Femur (tissue), 1 donor: Measurements from ENCODE around the gene ZCCHC24.

ENCODE experiments used
- DNase-seq: peaks from one replicate; pipeline ENCODE4 v3.0.0-alpha.2; 2017

The ZCCHC24 gene

GRCh38 chr10:79357180-79357579, 88.2 kb downstream of the ZCCHC24 start:
- DNase-seq, result no peak

GRCh38 chr10:79356104-79356503, 89.3 kb downstream of the ZCCHC24 start:
- DNase-seq, result no peak

- no peak for DNase-seq
Observed at GRCh38 chr10:79355420-79356017, 89.9 kb downstream of the ZCCHC24 start.

- no peak for DNase-seq
Observed at GRCh38 chr10:79354615-79355014, 90.8 kb downstream of the ZCCHC24 start.

- no peak for DNase-seq
Observed at GRCh38 chr10:79354141-79354540, 91.3 kb downstream of the ZCCHC24 start.

- DNase-seq, result no peak
Observed at GRCh38 chr10:79353726-79354125, 91.7 kb downstream of the ZCCHC24 start.

GRCh38 chr10:79353000-79353406, 92.4 kb downstream of the ZCCHC24 start:
- no peak for DNase-seq

GRCh38 chr10:79352035-79352877, 93.2 kb downstream of the ZCCHC24 start:
- DNase-seq, result no peak

- DNase-seq, result no peak
Observed at GRCh38 chr10:79351332-79351731, 94.1 kb downstream of the ZCCHC24 start.

- DNase-seq, result no peak
Observed at GRCh38 chr10:79350407-79351154, 94.8 kb downstream of the ZCCHC24 start.

GRCh38 chr10:79349766-79350406, 95.5 kb downstream of the ZCCHC24 start:
- DNase-seq, result no peak

- DNase-seq, result no peak
Observed at GRCh38 chr10:79349072-79349491, 96.3 kb downstream of the ZCCHC24 start.

- DNase-seq, result no peak
Observed at GRCh38 chr10:79348640-79348988, 96.8 kb downstream of the ZCCHC24 start.

- peak; percentile 75 for DNase-seq
Observed at GRCh38 chr10:79347894-79348639, 97.4 kb downstream of the ZCCHC24 start.

GRCh38 chr10:79347226-79347893, 98.1 kb downstream of the ZCCHC24 start, which contains the start of gene PPIF:
Gene PPIF (plus strand): TSS chr10:79347469. CDS start chr10:79347549, 80 bp downstream.
- DNase-seq, result peak; percentile 95

- DNase-seq, result no peak
Observed at GRCh38 chr10:79346388-79347225, 98.8 kb downstream of the ZCCHC24 start.

- no peak for DNase-seq
Observed at GRCh38 chr10:79346012-79346340, 99.4 kb downstream of the ZCCHC24 start.

- DNase-seq, result no peak
Observed at GRCh38 chr10:79345241-79346011, 100.0 kb downstream of the ZCCHC24 start.

- no peak for DNase-seq
Observed at GRCh38 chr10:79344502-79345195, 100.8 kb downstream of the ZCCHC24 start.
